GM12878 (cell line): ENCODE results near the gene TULP4. TPM values are rescaled to one million over a fixed set of nuclear protein-coding genes. Genes with fewer than 3 reads are reported as not detected.

Source experiments
- ATAC-seq: fragments of 200-7000 bp; cut with Tn5 transposase; 3 replicates; pipeline ENCODE4 v1.9.1; 2020; ENCODE audit warnings: mild to moderate bottlenecking, moderate library complexity
- BruUV-seq: library from RNA; stranded (reverse); fragments of 400-500 nt; replicated peaks from 2 replicates; lab custom pipeline; 2021; lab: Mats Ljungman, UMichigan
- CTCF ChIA-PET: fragments of 300-600 bp; sonication (Branson Sonifier 250); formaldehyde crosslinking; extraction: SDS; loops from one replicate; lab custom pipeline; 2021; ENCODE audit warnings: inconsistent platforms; lab: Yijun Ruan, JAX
- POLR2A ChIA-PET: fragments of 350-600 bp; formaldehyde crosslinking; extraction: SDS; loops from one replicate; lab custom pipeline; 2021; ENCODE audit warnings: inconsistent platforms; lab: Charles Lee
- RAD21 ChIA-PET: fragments of 300-600 bp; sonication (Branson Sonifier 250); formaldehyde crosslinking; loops from one replicate; lab custom pipeline; 2023; ENCODE audit warnings: antibody characterized with exemption; ENCODE audit not compliant: unreplicated experiment; lab: Charles Lee
- SMC1A ChIA-PET: fragments of 300-600 bp; sonication (Branson Sonifier 250); formaldehyde crosslinking; loops from one replicate; lab custom pipeline; 2023; ENCODE audit not compliant: unreplicated experiment, uncharacterized antibody; lab: Charles Lee
- DNase-seq: peaks from one replicate; pipeline ENCODE4 v3.0.0-alpha.2; 2011; ENCODE audit warnings: low read depth, low spot score
- FAIRE-seq: peaks from 3 replicates; lab custom pipeline; 2011; peaks lifted over from hg19 to GRCh38; lab: Jason Lieb, UNC
- H2AFZ ChIP-seq: 2 replicates; pipeline ENCODE4 v1.6.0; 2011; ENCODE audit warnings: low read depth, low read length, control low read depth; ENCODE audit not compliant: control insufficient read depth
- H3K27ac ChIP-seq: 2 replicates; pipeline ENCODE4 v1.5.1; 2011; ENCODE audit warnings: control low read depth; ENCODE audit not compliant: control insufficient read depth, insufficient read depth
- H3K27me3 ChIP-seq, 2 experiments: replicated peaks in 1 of 2; 2 replicates each; pipeline versions ENCODE4 v1.6.0 to v1.6.1; 2011; ENCODE audit warnings: low read length in 1 of 2; ENCODE audit not compliant: control insufficient read depth in 2 of 2, insufficient read depth in 2 of 2
- H3K36me3 ChIP-seq, 2 experiments: 2 replicates each; pipeline ENCODE4 v1.5.1; 2011; ENCODE audit warnings: low read length in 1 of 2; ENCODE audit not compliant: control insufficient read depth in 2 of 2, insufficient read depth in 2 of 2
- H3K4me1 ChIP-seq: 2 replicates; pipeline ENCODE4 v1.6.1; 2011; ENCODE audit warnings: mild to moderate bottlenecking, low read length, moderate library complexity, mixed read lengths; ENCODE audit not compliant: control insufficient read depth, insufficient read depth
- H3K4me2 ChIP-seq: 2 replicates; pipeline ENCODE4 v1.6.0; 2011; ENCODE audit warnings: control low read depth; ENCODE audit not compliant: control insufficient read depth, insufficient read depth
- H3K4me3 ChIP-seq: fragments of 200-600 bp; sonication (generic); 2 replicates; pipeline ENCODE4 v1.5.1; 2016
- H3K79me2 ChIP-seq: 2 replicates; pipeline ENCODE4 v1.6.0; 2011; ENCODE audit warnings: low read length; ENCODE audit not compliant: control insufficient read depth, insufficient read depth
- H3K9ac ChIP-seq: 2 replicates; pipeline ENCODE4 v1.8.0; 2011; ENCODE audit warnings: low read length, control low read depth, mixed read lengths; ENCODE audit not compliant: control insufficient read depth, insufficient read depth
- H3K9me3 ChIP-seq: replicated peaks from 3 replicates; pipeline ENCODE4 v1.5.1; 2011; ENCODE audit warnings: mild to moderate bottlenecking, low read length; ENCODE audit not compliant: control insufficient read depth, insufficient read depth
- H4K20me1 ChIP-seq: 2 replicates; pipeline ENCODE4 v1.6.0; 2011; ENCODE audit not compliant: control insufficient read depth, insufficient read depth
- CBX3 ChIP-seq: fragments of 200-600 bp; sonication (generic); IDR thresholded peaks from 2 replicates; pipeline ENCODE4 v1.6.1; 2016; ENCODE audit warnings: low read depth, borderline replicate concordance
- PAX8 ChIP-seq: fragments of 450-650 bp; IDR thresholded peaks from 2 replicates; pipeline ENCODE4 v1.6.1; 2017; ENCODE audit warnings: mild to moderate bottlenecking, moderate library complexity
- SMC3 ChIP-seq: IDR thresholded peaks from 2 replicates; pipeline ENCODE4 v1.6.1; 2011; ENCODE audit warnings: low read length, improper control_type of control experiment, borderline replicate concordance
- WGBS: methylation state at CpG from one replicate; pipeline ENCODE4 v1.1.6; 2016; ENCODE audit warnings: low lambda C conversion rate; ENCODE audit not compliant: insufficient replicate concordance, insufficient coverage; ENCODE audit errors: missing lambda C conversion rate; 5-methylcytosine and 5-hydroxymethylcytosine counted together
- in situ Hi-C: fragments of 300-500 bp; cut with MboI; formaldehyde crosslinking; loops from 9 replicates; pipeline ENCODE4 v1.14.3; 2018; ENCODE audit warnings: mixed read lengths
- intact Hi-C: fragments of 100-400 bp; cut with micrococcal nuclease; formaldehyde crosslinking; loops from one replicate; pipeline ENCODE4 v1.14.2; 2022; ENCODE audit not compliant: unreplicated experiment
- polyA plus RNA-seq, 11 experiments: library from polyadenylated mRNA; depleted of rRNA in 4 of 11; unstranded in 6 of 11; stranded (reverse) in 5 of 11; fragments of >200 nt; fragmentation: Nextera tagmentation in 4 of 11; fragmentation: Illumina TruSeq in 1 of 11; extraction: Ambion mirVana in 4 of 11; extraction: Trizol in 1 of 11; gene quantifications; 1 replicate in 1 of 11; 2 replicates in 10 of 11; pipeline versions ENCODE4 v1.2.1 to v1.2.3, GENCODE V29; 2011 to 2016; ENCODE audit warnings: inconsistent platforms in 2 of 11, missing spikeins in 2 of 11, low read depth in 1 of 11
- total RNA-seq, 4 experiments: library from RNA; depleted of rRNA in 3 of 4; stranded (reverse); fragments of >200 nt in 3 of 4; fragmentation: Illumina TruSeq in 1 of 4; extraction: Trizol in 1 of 4; gene quantifications; 2 replicates each; pipeline versions ENCODE4 v1.2.1 to v1.2.3, GENCODE V29; 2013 to 2021
- TF ChIP-seq, protein P1 (sequence below): fragments of 450-650 bp; IDR thresholded peaks from 2 replicates; pipeline ENCODE4 v1.6.1; 2016; ENCODE audit warnings: mild to moderate bottlenecking, moderate library complexity, borderline replicate concordance

Gene TULP4
- total and polyA plus RNA-seq, 10 of the 15 experiments (the other 5 are each of a cell fraction or from before 2014, with no cell fraction given) = 0.73 to 31.8 (median 14.0) TPM

DNA sequence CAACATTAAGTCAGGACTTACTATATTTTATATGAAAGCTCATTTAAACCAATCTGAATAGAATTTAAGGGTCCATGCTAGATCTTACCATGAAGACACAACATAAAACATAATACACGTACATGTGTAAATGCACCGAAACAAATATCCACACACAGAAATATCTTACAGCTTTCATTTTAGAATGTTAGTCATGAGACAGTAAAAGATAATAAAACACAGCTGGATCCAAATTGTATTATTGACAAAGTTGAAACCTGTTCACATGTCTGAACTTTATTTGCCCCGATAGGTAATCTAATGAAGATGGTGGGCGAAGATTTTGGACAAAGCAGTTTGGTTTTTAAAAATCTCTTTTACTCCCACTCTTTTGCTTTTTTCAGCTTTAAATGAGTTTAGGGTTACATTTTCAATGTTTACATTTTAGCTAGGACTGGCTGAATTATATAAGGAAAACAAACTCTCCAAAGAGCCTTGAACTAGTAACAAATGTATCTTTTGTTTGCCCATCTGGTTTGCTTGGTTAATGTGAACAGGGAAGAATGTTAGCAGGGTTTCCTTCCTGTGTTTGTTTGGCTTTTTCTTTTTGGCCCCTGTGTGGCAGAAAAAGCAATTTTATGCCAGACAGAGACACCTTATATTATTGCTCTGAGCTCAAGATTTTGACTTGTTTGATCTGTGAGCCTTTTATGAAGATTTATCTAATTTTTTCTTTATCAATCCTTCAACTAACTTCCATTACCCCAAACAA, 242.5 kb downstream of the TULP4 start:
- H3K4me2 ChIP-seq = no peak overlapping the region
- no peaks in the 10 kb centered on the region for H3K36me3 ChIP-seq
- no peak overlapping the region for H3K9ac ChIP-seq
- FAIRE-seq = no peak
- in situ Hi-C loops = no loop called here
- no TSS peak for BruUV-seq
- intact Hi-C loops = no loop called here
- no peaks in the 10 kb centered on the region for H3K9me3 ChIP-seq
- WGBS = 95% methylated on average over 4 of the region's 4 CpGs
- ChIA-PET CTCF (interaction anchor here (1.0 to 2.9 kb wide), 3 partner anchors 29 to 334 kb away, joined by 3 to 9 read pairs (median 3); no protein-coding TSS in a partner anchor), POLR2A (no interaction called here), SMC1A (interaction anchor here (0.6 to 1.9 kb wide), 4 partner anchors 16 to 149 kb away, joined by 3 to 4 read pairs (median 4); no protein-coding TSS in a partner anchor), RAD21 (interaction anchor here (0.7 kb wide), 1 partner anchor 9 kb away, joined by 3 read pairs; no protein-coding TSS in a partner anchor)
- no peaks in the 10 kb centered on the region for H3K27me3 ChIP-seq
- peaks cover 3% of the 10 kb centered on the region; the same call in 1 of the 2 replicates for H3K4me1 ChIP-seq
- no peak overlapping the region for H2AFZ ChIP-seq
- no peaks in the 10 kb centered on the region for H3K79me2 ChIP-seq
- DNase-seq = no peak
- no peak overlapping the region for H3K4me3 ChIP-seq
- no peak for ATAC-seq
- H4K20me1 ChIP-seq = no peaks in the 10 kb centered on the region
- H3K27ac ChIP-seq = no peak overlapping the region
- TF ChIP-seq PAX8 (no peak), CBX3 (no peak), SMC3 (no peak)
- TF ChIP-seq, protein P1, sequence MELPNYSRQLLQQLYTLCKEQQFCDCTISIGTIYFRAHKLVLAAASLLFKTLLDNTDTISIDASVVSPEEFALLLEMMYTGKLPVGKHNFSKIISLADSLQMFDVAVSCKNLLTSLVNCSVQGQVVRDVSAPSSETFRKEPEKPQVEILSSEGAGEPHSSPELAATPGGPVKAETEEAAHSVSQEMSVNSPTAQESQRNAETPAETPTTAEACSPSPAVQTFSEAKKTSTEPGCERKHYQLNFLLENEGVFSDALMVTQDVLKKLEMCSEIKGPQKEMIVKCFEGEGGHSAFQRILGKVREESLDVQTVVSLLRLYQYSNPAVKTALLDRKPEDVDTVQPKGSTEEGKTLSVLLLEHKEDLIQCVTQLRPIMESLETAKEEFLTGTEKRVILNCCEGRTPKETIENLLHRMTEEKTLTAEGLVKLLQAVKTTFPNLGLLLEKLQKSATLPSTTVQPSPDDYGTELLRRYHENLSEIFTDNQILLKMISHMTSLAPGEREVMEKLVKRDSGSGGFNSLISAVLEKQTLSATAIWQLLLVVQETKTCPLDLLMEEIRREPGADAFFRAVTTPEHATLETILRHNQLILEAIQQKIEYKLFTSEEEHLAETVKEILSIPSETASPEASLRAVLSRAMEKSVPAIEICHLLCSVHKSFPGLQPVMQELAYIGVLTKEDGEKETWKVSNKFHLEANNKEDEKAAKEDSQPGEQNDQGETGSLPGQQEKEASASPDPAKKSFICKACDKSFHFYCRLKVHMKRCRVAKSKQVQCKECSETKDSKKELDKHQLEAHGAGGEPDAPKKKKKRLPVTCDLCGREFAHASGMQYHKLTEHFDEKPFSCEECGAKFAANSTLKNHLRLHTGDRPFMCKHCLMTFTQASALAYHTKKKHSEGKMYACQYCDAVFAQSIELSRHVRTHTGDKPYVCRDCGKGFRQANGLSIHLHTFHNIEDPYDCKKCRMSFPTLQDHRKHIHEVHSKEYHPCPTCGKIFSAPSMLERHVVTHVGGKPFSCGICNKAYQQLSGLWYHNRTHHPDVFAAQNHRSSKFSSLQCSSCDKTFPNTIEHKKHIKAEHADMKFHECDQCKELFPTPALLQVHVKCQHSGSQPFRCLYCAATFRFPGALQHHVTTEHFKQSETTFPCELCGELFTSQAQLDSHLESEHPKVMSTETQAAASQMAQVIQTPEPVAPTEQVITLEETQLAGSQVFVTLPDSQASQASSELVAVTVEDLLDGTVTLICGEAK = no peak
